D721Med (cell line): ENCODE measurements around the gene OR2G3.

Experiments used
- DNase-seq: peaks from one replicate; pipeline ENCODE4 v3.0.0; 2011; ENCODE audit warnings: low spot score; ENCODE audit not compliant: insufficient read length
- FAIRE-seq: peaks from 2 replicates; lab custom pipeline; 2011; peaks lifted over from hg19 to GRCh38; lab: Jason Lieb, UNC
- TF ChIP-seq, protein P1 (sequence below): IDR thresholded peaks from 2 replicates; pipeline ENCODE4 v1.5.1; 2012; ENCODE audit warnings: mild to moderate bottlenecking, control low read depth; ENCODE audit not compliant: insufficient read depth; ENCODE audit errors: missing control alignments

The OR2G3 gene

DNA sequence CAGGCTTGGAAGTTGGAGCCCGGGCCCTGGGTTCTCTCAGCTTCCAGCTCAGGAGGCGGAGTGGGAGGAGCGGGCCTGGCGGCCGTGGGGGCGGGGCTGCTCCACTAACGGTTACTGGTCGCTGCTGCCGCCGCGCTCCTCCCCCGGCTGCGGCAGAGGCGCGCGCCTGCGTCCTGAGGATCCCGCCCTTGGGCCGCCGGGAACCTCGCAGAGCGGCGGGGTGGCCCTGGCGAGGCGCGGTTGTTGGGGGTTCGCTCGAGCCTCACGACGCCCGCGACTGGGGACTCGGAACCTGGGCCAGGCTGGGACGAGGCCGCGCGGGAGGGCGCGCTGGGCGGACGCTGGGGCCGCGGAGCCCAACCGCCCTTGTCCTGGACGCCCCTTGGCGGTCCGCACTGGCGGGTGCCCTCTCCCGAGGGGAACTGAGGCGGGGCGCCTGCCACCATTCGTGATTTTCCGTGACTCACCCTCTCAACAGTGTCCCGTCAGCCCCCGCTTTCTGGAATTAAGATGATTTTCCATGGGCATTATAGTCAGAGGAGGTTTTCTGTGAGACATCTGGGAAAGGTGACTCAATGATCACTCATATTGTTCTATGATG is 34.1 kb downstream of the OR2G3 start:
- no peak for DNase-seq
- no peak for FAIRE-seq
- TF ChIP-seq, protein P1, sequence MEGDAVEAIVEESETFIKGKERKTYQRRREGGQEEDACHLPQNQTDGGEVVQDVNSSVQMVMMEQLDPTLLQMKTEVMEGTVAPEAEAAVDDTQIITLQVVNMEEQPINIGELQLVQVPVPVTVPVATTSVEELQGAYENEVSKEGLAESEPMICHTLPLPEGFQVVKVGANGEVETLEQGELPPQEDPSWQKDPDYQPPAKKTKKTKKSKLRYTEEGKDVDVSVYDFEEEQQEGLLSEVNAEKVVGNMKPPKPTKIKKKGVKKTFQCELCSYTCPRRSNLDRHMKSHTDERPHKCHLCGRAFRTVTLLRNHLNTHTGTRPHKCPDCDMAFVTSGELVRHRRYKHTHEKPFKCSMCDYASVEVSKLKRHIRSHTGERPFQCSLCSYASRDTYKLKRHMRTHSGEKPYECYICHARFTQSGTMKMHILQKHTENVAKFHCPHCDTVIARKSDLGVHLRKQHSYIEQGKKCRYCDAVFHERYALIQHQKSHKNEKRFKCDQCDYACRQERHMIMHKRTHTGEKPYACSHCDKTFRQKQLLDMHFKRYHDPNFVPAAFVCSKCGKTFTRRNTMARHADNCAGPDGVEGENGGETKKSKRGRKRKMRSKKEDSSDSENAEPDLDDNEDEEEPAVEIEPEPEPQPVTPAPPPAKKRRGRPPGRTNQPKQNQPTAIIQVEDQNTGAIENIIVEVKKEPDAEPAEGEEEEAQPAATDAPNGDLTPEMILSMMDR, result no peak

DNA sequence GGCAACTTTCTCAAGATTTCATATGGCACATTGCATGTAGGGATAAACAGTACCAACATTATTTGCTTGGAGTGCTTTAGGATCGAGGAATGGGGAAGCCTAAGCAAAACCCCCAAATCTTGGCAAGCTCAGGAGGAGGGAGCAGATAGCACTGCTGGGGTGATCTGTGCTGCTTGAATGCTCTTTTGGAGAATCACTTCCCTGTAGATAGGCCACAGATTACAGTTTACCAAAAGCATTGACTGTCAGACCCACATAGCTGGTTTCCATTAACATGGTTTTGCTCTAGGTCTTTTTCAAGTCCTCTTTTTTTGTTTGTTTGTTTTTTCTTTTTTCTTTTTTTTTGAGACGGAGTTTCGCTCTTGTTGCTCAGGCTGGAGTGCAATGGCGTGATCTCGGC is 37.4 kb downstream of the OR2G3 start:
- TF ChIP-seq, protein P1, result no peak
- DNase-seq (no peak), FAIRE-seq (no peak)

DNA sequence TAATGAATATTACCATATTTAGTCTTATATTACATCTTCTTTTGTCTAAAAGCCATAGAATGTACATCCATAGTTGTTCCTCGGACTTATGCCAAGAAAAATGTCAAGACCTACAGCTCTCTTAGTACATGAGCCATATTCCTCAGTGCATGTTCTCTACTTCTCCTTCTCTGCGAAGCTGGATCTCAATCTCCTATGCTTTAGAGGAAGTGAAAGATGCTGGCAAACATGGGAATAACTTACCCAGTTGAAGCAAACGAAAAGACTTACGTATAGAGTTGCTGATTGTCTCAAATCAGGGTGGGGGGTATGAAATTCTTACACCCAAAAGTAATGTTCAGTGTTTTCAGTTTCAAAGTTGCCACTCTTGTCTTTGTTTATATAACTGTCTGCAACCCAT is 41.5 kb downstream of the OR2G3 start:
- no peak for FAIRE-seq
- no peak for DNase-seq
- TF ChIP-seq, protein P1, result no peak

DNA sequence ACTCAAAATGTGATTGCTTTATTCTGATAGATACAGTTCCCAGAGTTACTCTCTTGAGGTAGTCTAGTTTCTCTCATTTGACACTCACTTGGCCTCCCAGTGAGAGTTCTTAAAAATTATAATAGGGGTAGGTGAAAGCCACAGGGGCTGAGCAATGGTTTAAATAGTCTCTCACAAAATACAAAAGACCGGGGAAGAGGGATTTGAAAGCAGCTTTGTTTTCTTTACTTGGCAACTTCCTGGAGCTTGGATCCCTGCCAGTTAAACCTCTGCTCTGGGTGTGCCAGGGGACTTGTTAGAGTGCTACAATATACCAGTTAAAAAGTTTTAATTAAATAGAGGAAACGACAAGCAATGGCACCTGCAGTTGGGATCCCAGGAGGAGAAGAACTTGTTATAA is 42.5 kb downstream of the OR2G3 start:
- FAIRE-seq (no peak), DNase-seq (no peak)
- TF ChIP-seq, protein P1, result no peak

DNA sequence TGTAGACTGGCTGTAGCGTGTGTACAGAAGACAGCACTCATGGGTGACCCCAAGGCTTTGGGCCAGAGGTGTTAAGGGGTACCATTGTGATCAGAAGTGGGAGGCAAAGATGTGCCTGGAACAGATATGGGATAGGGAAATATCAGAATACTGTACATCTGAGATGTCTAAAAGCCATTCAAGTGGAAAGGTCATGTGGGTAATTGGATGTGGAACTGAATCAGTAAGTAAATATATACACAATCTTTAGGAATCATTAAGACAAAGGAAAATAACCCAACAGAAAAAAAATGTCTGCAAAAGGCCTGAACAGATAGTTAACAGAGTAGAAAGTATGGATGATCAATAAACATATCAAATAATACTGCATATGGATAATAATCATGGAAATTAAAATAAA is 47.7 kb downstream of the OR2G3 start:
- FAIRE-seq (no peak), DNase-seq (no peak)
- TF ChIP-seq, protein P1, result no peak
